Measurements from ENCODE around the gene HYLS1.
"Not testable (repeated sequence)": the region's sequence is repeated elsewhere in the genome, so short reads cannot be mapped to it uniquely, and the experiment has no call there.

The HYLS1 gene

DNA sequence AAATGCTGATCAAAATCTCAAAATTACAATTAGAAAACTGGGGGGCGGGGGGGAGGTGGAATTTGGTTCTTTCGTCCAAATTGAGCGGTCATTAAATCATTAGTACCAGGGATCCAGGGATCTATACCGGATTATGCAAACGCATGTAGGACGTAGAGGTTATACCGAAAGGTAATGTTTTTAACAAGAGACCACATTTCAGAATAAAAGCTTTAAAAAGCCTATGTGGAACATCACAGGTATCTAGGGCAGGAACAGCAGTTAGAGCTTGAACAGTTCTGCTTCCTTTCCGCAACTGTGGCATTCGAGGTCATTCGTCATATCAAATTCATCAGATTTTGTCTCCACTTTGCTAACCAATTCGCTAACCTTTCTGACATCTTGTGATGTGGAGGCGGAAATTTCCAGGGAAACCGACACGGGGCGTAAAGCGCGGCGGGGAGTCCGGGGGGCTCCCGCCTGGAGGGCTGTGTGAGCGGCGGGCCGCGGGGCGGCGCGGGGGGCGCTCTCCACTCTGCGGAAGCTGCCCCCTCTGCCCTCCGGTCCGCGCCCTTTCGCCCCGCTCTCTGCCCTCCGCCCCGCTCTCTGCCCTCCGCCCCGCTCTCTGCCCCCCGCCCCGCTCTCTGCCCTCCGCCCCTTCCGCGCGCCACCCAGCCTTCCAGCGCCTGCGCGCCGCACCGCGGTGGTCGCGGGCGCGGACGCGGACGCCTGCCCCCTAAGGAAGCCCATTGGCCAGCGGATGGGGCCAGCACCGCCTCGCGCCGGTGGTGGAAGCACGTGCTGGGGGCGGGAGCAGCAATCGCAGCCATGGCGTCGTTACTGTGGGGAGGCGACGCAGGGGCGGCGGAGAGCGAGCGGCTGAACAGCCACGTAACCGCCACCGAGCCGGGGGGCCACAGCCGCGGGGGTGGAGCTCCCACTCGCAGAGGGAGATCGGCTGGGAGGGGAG lies 16.5 kb downstream of the HYLS1 start, which contains the start of gene DDX25:
TSS of gene DDX25 (plus strand) at position 798 of the 949 bp plus-strand sequence. CDS start at position 808, 10 bp downstream.
- peak; percentile 51 to 96 (median 96) for DNase-seq

GRCh38 chr11:125904678-125905077 lies 17.2 kb downstream of the HYLS1 start:
- no peak for DNase-seq

DNA sequence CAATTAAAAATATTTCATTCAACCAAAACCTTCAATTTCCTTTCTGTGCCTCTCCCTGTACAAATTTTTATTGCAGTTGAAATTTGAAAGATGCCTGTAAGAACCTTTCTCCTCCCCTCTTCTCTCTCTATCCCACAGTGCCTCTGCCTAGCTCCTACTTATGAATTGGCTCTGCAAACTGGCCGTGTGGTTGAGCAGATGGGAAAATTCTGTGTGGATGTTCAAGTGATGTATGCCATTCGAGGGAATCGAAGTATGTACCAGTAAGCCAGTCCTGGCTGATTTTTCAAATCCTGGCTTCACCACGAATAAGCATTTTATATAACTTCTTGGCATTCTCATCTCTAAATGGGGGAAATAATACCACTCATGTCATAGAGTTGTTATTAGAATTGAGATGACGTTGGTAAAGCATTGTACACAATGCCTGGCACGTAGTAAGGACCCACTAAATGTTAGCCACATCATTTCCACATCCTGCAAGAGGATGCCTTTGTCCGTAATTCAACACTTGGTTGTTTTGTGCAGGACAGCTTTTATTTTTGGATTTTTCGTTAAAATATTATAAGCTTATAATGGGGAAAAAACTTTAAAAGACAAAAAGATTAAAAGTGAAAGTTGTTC lies 22.9 kb downstream of the HYLS1 start:
- no peak for DNase-seq

DNA sequence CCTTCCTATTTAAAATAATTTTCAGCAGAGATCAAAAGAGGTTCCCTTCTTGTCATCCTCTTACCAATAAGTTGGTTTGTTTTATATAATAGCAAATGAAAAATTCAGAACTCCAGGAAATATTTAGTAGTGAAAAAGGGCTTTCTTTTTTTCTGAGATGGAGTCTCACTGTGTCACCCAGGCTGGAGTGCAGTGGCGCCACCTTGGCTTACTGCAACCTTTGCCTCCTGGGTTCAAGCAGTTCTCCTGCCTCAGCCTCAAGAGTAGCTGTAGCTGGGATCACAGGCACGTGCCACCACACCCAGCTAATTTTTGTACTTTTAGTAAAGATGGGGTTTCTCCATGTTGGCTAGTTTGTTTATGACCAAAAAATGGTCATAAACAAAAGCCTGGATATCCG lies 27.1 kb downstream of the HYLS1 start:
- not testable (repeated sequence) for DNase-seq

DNA sequence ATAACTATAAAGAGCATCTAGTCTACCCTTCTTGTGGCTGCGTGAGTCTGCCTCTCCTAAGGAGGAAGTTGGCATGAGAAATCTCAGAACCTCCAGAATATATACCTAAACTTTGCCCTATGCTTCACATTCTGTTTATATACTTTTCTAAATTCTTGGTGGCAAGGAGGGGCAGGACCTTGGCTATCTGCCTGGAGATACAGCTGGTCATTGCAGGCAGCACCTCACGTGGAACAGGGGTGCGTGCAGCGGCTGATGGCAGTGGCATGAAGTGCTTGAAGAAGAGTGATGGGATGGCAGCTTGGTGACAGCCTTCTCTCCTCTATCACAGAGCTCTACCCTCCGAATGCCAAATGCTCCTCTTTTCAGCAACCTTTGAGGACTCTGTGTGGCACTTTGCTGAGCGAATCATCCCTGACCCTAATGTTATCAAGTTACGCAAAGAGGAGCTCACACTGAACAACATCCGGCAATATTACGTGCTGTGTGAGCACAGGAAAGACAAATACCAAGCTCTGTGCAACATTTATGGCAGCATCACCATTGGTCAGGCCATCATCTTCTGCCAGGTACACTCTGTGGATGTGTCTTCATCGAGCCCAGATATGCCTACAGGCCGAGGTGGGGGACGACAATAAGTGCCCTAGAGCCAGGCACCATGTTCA lies 29.3 kb downstream of the HYLS1 start:
- DNase-seq = peak in 1 of 3 experiments; percentile 2

DNA sequence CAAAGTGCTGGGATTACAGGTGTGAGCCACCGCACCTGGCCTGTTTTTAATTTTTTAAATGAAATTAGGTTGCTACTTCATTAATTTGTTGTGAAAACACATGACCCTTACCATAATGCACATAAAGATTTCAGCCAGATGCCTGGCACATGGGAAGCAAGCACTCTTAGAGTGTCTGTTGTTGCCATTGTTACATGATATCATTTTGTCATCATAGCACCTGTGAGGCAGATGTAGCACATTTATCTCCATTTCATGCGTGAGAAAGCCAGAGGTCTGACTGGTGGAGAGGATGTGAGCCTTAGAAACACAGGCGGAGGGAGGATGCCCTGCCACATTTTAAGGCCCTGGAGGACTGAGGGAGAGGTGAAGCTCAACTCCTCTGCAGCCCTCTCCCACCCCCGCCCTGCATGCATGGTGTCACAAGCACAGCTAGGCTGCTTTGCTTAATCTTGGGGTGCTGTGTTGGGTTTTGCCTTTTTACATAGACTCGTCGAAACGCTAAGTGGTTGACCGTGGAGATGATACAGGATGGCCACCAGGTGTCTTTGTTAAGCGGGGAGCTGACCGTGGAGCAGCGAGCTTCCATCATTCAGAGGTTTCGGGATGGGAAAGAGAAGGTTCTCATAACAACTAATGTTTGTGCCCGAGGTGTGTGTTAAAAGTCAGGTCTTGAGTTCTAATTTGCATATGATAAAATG lies 30.8 kb downstream of the HYLS1 start:
- DNase-seq = no peak

DNA sequence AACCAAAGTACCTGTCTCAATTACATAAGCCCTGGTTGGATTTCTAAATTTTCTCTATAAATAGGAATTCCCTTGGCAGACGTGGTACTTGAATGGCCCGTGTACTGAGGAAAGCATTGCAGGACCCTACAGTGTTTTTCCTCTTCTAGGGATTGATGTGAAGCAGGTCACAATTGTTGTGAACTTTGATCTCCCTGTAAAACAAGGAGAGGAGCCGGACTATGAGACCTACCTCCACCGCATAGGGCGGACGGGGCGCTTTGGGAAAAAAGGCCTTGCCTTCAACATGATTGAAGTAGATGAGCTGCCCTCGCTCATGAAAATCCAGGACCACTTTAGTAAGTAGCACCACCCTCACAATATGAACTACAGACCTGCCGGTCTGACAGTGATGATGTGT lies 33.6 kb downstream of the HYLS1 start:
- DNase-seq = no peak

- no peak for DNase-seq
Observed at GRCh38 chr11:125922156-125922555, 34.7 kb downstream of the HYLS1 start.

DNA sequence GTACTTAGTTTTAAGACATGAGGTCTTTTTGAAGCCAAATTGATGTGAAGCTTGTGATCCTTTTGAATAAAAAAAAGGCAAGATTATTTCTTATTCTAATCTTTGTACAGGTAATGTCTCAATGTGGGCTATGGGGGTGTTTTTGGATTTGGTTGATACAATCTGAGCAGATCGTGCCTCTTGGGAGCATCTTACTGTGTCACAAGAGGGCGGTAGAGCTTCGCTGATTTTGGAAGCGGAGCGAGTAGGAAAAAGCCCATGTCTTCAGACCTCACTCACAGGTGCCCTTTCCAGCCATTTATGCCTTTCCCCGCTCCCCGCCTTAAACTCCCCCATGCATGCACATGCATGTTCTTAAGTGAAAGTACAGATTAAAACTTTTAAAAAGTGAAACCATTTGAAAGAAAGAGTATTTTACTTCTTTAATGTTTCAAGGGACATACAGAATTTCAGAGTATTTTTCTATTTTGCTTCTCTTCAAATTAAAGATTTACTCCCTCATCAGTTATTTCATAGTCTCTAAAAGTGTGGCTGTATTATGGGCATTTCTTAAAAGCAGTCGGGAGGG lies 35.6 kb downstream of the HYLS1 start:
- DNase-seq = peak; percentile 48 to 87 (median 79)

DNA sequence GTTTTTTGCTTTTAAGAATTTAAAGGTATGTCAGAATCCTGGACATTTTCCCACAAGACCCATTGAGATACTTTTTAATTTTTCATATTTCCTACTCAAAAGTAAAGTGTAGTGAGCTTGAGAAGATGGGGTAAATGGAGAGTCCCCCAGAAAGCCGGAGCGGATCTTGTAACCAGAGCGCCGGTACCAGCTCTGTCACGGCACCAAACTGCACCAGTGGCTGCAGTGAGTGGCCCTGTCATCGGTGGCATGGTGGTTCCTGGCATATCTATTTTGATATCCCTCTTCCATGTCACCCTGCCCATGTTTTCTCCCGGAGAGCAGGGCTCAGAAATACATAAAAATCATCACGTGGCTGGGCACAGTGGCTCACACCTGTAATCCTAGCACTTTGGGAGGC lies 36.2 kb downstream of the HYLS1 start:
- DNase-seq = no peak

DNA sequence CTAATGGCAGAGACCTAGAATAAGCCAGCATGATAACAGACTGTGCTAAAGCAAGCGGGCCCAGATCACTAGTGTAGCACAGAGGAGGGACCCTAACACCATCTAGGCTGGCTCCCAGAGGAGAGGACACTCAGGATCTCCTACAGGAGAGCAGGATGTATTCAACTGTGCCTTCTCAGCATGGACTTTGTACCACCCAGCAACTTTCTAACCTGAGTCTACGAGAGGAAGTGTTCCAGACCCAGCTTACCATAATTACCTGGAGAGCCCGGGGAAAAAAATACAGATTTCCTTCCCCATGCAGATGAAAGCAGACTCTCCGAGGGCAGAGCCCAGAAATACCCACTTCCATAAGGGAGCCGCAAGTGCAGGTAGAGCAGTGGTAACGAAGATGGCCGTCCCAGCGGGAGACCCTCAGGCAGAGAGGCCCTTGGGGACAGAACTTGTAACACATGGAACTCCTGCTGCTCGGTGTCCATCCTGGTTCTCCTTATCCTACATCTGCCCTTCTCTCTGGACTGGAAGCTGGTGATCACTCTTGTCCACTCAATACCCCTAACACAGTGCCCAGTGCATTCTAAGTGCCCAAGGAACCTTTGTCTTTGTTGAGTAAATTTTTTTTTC lies 37.0 kb downstream of the HYLS1 start:
- DNase-seq = no peak

DNA sequence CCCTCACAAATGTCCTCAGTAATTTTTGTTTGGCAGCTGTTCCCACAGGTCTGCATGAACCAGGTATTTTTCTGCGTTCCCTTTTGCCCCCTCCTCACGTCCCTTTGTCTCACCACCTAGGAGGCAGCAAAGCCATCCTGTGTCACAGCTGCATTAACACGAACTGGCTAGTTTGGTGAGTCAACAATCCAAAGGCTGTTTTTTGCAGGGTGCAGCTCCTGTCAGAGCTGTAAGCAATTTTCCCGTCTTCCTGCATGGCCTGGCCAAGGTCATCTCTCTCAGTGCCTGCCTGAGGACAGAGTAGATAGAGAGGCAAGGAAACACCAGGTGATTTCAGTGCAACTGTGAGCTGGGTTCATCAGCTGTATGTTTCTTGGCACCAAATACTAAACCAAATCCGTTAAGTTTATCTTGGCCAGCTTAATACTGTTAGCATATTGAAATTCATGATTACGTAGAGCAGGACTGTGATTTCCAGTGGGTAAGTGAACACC lies 37.8 kb downstream of the HYLS1 start:
- DNase-seq = no peak

DNA sequence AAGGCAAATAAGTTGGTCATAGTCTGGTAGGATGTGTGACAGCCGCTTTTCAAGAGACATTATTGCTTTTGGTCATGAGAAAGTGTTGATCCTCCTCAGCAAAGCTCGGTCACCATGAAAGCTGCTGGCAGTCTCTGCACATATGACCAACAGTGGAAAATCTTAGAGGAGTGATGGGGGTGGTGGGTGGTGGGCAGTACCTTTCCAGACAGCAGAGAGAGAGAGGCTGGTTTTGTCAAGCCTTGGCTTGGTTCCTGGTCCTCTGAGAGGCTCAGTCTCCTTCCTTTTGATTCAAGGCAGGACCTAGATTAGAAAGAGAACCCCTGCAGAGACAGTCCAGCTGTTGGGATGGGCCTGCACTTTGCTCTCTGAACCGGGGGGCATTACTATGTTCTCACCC lies 38.3 kb downstream of the HYLS1 start:
- DNase-seq = no peak

- no peak for DNase-seq
Observed at GRCh38 chr11:125926682-125927081, 39.2 kb downstream of the HYLS1 start.

DNA sequence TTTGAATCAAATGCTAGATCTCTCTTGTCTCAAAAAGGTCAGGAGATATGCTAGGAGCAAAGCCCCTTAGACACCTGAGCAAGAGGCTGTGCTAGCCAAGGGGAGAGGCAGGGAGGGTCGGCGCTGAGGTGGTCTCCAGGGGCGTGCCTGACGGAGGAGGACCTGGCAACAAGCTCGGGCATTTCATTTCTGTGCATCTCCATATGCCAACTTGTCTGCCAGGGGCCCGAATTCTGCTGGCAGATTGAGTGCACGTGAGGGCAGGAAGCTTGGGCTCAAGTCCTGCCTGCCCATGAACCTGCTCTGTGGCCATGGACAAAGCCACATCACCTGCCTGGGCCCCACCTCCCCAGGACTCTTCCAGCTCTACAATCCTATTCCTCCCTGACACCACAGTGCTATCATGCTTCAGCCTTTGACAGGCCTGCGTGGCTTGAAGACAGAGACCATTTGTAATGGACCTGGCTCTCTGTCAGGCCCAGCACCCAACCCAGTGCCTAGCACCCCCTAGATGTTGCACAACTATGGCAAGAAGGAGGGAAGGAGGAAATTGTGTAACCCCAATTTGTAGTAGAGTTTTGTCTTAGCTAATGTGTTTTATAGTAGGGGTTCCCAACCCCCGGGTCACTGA lies 42.1 kb downstream of the HYLS1 start:
- DNase-seq = no peak

GRCh38 chr11:125930076-125930450 lies 42.6 kb downstream of the HYLS1 start:
- DNase-seq = no peak

DNA sequence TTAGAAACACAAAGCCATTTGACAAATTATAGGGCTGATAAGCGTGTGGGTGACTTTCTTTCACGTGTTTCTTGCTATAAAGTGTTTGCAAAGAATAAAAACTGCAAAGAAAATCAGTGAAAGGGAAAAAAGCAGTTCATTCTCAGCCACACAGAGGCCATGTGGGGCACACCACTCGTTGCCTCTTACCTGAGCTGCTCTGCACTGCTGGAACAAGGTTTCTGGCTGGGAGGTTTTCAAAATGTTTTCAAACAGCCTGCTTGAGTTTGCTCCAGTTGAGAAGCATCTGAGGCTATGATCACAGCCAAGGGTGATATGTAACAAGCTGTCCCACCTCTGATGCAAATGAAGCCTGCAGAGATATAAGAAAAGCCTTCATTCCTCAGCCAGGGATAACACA lies 43.6 kb downstream of the HYLS1 start:
- no peak for DNase-seq

DNA sequence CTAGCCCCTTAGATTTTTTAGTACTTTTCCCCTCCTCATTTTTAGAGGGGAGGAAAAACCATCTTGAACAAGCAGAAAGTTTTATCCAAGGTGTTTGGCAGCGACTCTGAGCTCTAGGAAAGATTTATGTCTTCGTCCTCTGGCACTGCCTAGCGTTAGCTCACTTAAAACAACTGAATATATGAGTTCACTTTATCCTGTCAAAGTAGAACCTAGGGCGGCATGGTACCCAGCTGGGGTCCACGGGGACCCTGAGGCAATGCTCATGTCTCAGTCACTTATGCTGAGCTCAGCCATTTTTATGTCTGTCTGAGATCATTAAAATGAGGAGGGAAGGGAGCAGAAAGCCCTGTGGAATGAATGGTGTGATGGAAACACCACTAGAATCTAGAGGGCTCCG lies 44.2 kb downstream of the HYLS1 start:
- no peak for DNase-seq

DNA sequence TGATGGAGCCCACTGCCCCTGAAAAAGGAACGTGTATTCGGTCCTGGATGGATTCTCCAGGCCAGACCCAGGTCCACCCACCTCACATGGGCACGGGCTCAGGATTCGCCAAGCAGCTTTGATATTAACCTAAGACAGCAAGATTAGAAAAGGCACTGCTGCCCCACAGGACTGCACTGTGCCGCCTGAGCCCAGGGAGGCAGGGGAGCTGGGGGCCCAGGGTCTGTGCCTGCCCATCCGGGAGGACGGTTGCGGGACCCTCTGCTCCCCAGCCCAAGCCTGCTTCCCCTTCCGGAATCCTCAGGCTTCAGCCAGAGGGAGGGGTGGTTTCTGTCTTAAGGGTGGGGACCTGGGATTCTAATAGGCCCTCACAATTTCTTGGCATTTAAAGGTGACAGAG lies 44.8 kb downstream of the HYLS1 start:
- DNase-seq = no peak

DNA sequence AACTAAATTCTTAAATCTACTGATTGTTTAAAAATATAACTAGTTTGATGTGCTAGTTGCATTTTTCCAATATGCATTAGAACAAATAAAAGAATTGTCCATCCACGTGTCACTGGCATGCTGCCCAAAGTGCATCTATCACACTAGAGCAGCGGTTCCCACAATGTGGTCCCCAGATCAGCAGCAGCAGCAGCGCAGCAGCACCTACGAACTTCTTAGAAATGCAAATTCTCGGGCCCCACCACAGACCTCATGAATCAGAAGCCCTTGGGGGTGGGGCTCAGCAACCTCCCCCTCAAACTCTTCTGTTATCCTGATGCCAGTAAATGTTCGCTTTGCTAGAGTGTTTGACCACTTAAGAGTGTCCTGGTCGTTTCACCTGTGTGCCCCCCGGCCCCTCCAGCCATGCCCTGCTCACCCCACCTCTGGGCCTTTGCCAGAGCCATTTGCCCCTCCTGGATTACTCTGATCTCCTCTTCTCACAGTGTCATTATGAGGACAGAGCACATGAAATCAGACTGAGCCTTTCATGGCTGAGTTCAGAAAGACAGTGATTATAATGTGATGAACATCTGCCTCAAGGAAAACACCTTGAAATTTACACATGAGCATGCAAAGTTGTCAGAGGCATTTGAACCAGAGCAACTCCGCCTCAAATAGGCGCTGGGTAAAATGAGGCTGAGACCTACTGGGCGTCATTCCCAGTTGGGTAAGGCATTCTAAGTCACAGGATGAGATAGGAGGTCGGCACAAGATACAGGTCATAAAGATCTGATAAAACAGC lies 45.8 kb downstream of the HYLS1 start:
- no peak for DNase-seq

DNA sequence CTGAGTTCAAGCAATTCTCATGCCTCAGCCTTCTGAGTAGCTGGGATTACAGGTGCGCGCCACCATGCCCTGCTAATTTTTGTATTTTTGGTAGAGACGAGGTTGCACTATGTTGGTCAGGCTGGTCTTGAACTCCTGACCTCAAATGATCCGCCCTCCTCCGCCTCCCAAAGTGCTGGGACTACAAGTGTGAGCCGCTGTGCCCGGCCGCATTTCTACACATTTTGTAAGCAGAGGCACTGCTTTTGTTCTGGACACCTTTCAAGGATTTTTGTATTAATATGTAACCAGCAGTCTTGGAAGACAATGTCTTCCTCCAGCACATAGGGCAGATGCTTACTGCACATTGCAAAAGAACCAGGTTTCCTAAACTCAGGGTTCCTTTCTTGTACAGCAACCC lies 47.0 kb downstream of the HYLS1 start:
- DNase-seq = no peak
